Measurements from ENCODE around the gene TCF4.

- TF ChIP-seq POLR2A (IDR thresholded peaks at IDR 0.05) (no peak), CTCF (IDR thresholded peaks at IDR 0.05) (no peak), POLR2AphosphoS5 (IDR thresholded peaks at IDR 0.05) (no peak)
These were observed 21.5 kb downstream of the TCF4 start for GRCh38 chr18:55566456-55566935.
